ENCODE measurements around the gene BPI.

The BPI gene

GRCh38 chr20:38270869-38271605, 32.9 kb upstream of the BPI start:
- H3K4me1 ChIP-seq: no peaks in the 10 kb centered on the region

GRCh38 chr20:38271608-38272120, 32.3 kb upstream of the BPI start:
- no peak overlapping the region for H3K4me3 ChIP-seq (ENCODE audit: low read depth, low read length)
- H3K9me3 ChIP-seq (ENCODE audit: control insufficient read depth, low read length): no peaks in the 10 kb centered on the region
- no peaks in the 10 kb centered on the region for H3K36me3 ChIP-seq (ENCODE audit: control insufficient read depth, insufficient read depth, low read length)
- no peaks in the 10 kb centered on the region for H3K4me1 ChIP-seq
- H3K27me3 ChIP-seq (ENCODE audit: control insufficient read depth, insufficient read depth, low read length): no peaks in the 10 kb centered on the region
- no peak overlapping the region for H3K4me2 ChIP-seq (ENCODE audit: low read length)
- no peak overlapping the region for H3K27ac ChIP-seq
- H3K9ac ChIP-seq: no peak overlapping the region
- no peaks in the 10 kb centered on the region for H3K79me2 ChIP-seq
- TF ChIP-seq CTCF (IDR thresholded peaks at IDR 0.05): no peak
- no peak overlapping the region for H2AFZ ChIP-seq

More at GRCh38 chr20:38270869-38271605, 32.9 kb upstream of the BPI start:
- Histone ChIP-seq H3K9me3 (ENCODE audit: control insufficient read depth, low read length) (no peaks in the 10 kb centered on the region), H3K79me2 (no peaks in the 10 kb centered on the region), H3K27ac (no peak overlapping the region), H3K4me3 (ENCODE audit: low read depth, low read length) (no peak overlapping the region), H3K27me3 (ENCODE audit: control insufficient read depth, insufficient read depth, low read length) (no peaks in the 10 kb centered on the region), H3K36me3 (ENCODE audit: control insufficient read depth, insufficient read depth, low read length) (no peaks in the 10 kb centered on the region), H2AFZ (no peak overlapping the region), H3K9ac (no peak overlapping the region), H3K4me2 (ENCODE audit: low read length) (no peak overlapping the region)
- no peak for TF ChIP-seq CTCF (IDR thresholded peaks at IDR 0.05)

GRCh38 chr20:38272398-38272797, 31.6 kb upstream of the BPI start:
- H3K4me2 ChIP-seq (ENCODE audit: low read length): no peak overlapping the region
- H3K79me2 ChIP-seq: no peaks in the 10 kb centered on the region
- H3K9ac ChIP-seq: no peak overlapping the region
- H3K27ac ChIP-seq: no peak overlapping the region
- H3K4me1 ChIP-seq: no peaks in the 10 kb centered on the region
- no peak for TF ChIP-seq CTCF (IDR thresholded peaks at IDR 0.05)
- no peak overlapping the region for H2AFZ ChIP-seq
- H3K27me3 ChIP-seq (ENCODE audit: control insufficient read depth, insufficient read depth, low read length): no peaks in the 10 kb centered on the region
- H3K36me3 ChIP-seq (ENCODE audit: control insufficient read depth, insufficient read depth, low read length): no peaks in the 10 kb centered on the region
- no peaks in the 10 kb centered on the region for H3K9me3 ChIP-seq (ENCODE audit: control insufficient read depth, low read length)
- H3K4me3 ChIP-seq (ENCODE audit: low read depth, low read length): no peak overlapping the region

- Histone ChIP-seq H3K36me3 (ENCODE audit: control insufficient read depth, insufficient read depth, low read length) (no peaks in the 10 kb centered on the region), H3K9me3 (ENCODE audit: control insufficient read depth, low read length) (no peaks in the 10 kb centered on the region), H3K4me1 (no peaks in the 10 kb centered on the region), H3K9ac (no peak overlapping the region), H3K79me2 (no peaks in the 10 kb centered on the region), H3K4me3 (ENCODE audit: low read depth, low read length) (no peak overlapping the region), H3K27me3 (ENCODE audit: control insufficient read depth, insufficient read depth, low read length) (no peaks in the 10 kb centered on the region), H2AFZ (no peak overlapping the region), H3K4me2 (ENCODE audit: low read length) (no peak overlapping the region), H3K27ac (no peak overlapping the region)
- TF ChIP-seq CTCF (IDR thresholded peaks at IDR 0.05): no peak
Observed at GRCh38 chr20:38272961-38273360, 31.0 kb upstream of the BPI start.
